ENCODE data around the gene STPG1.

Gene STPG1

GRCh38 chr1:24338447-24338846 lies 75.1 kb downstream of the STPG1 start:
- no peak for DNase-seq (ENCODE audit: low read depth)
- TF ChIP-seq CTCF (IDR thresholded peaks at IDR 0.05; ENCODE audit: control insufficient read depth, extremely low read depth, insufficient read depth): no peak
- no peak overlapping the region for H3K4me3 ChIP-seq (ENCODE audit: low read depth, low read length)

- no peak overlapping the region for H3K4me3 ChIP-seq (ENCODE audit: low read depth, low read length)
- TF ChIP-seq CTCF (IDR thresholded peaks at IDR 0.05; ENCODE audit: control insufficient read depth, extremely low read depth, insufficient read depth): no peak
- DNase-seq (ENCODE audit: low read depth): no peak
Measured at GRCh38 chr1:24337455-24337854, 76.1 kb downstream of the STPG1 start.

GRCh38 chr1:24336075-24336474 lies 77.5 kb downstream of the STPG1 start:
- H3K4me3 ChIP-seq (ENCODE audit: low read depth, low read length): no peak overlapping the region
- DNase-seq (ENCODE audit: low read depth): no peak
- no peak for TF ChIP-seq CTCF (IDR thresholded peaks at IDR 0.05; ENCODE audit: control insufficient read depth, extremely low read depth, insufficient read depth)

DNA sequence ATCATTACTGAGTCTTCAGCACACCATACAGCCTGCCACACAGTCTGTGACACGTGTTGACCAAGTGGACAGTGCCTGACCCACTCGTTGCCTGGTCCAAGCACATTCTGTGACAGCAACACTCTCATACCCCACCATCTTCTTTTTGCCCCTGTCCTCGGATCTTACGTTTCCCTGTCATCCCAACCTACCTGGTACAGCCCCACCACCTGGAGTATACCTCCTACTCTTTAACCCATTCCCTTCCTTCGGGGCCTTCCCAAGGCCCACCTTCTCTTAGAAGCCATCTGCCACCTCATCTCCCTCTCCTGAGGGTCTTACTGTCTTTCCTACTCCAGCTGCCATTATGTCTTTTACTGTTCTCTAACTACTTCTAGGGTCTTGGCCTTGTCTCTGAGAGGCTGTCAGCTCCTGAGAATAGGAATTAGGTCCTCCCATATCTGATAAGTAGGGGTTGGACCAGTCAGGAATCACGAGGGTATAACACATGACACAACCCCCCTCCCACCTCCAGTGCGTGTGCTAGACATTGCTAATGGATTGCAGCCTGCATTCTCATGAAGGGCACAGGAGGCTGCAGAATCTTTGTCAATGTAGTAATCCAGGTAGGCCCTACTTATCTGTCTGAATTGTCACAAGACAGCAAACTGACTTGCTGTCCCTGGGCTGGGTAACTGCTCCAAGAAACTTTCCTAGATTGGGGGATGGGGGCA lies 81.5 kb downstream of the STPG1 start:
- DNase-seq (ENCODE audit: low read depth): no peak
- no peak for TF ChIP-seq CTCF (IDR thresholded peaks at IDR 0.05; ENCODE audit: control insufficient read depth, extremely low read depth, insufficient read depth)
- no peak overlapping the region for H3K4me3 ChIP-seq (ENCODE audit: low read depth, low read length)

DNA sequence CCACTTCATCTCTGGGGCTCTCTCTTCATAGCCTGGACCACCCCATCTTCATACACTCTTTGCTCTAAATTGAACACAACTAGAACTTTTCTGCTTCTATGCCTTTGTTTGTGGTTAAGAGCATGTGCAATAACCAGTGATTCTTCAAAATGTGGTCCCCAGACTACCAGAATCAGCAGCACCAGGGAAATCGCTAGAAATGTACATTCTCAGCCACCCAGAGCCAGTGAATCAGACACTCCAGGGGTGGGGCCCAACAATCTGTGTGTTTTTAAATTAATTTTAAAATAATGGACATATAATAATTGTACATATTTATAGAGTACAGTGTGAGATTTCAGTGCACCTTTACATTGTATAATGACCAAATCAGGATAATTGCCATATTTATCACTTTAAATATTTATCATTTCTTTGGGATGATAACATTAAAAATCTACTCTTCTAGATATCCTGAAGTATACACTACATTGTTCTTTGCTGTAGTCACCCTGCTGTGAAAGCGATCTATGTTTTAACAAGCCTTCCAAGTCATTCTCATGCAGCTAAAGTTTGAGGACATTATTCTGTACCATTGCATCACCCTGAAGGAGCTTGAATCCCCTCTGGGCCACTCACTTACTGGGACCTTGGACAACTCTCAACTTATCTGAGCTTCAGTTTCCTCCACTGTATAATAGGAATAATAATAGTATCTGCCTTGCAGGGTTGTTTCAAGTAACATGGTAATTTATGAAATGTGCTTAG lies 83.6 kb downstream of the STPG1 start:
- no peak for TF ChIP-seq CTCF (IDR thresholded peaks at IDR 0.05; ENCODE audit: control insufficient read depth, extremely low read depth, insufficient read depth)
- no peak overlapping the region for H3K4me3 ChIP-seq (ENCODE audit: low read depth, low read length)
- no peak for DNase-seq (ENCODE audit: low read depth)

DNA sequence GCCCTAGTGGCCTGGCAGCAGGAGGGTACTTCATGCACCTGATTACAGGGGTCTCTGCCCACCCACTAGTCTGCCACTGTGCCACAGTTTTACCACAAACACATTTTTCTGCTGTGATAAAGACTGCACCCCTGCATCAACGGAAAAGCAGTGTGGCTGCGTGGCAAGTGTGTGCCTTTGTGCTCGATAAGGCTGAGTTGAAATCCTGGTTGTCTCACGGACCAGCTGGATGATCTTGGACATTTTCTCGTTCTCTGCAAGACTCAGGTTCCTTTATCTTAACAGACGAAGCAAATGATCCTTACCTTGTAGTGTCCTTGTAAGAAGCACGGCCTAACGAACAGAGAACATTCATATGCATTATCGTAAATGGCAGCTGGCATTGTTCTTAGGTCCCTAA lies 84.3 kb downstream of the STPG1 start:
- TF ChIP-seq CTCF (IDR thresholded peaks at IDR 0.05; ENCODE audit: control insufficient read depth, extremely low read depth, insufficient read depth): no peak
- no peak for DNase-seq (ENCODE audit: low read depth)
- no peak overlapping the region for H3K4me3 ChIP-seq (ENCODE audit: low read depth, low read length)

All from LNCaP clone FGC (cell line).